SW 1271 (cell line): Measurements from ENCODE around the gene AKNA.

ENCODE experiments used
- DNase-seq, 2 experiments: peaks; one replicate each; lab custom pipeline; 2025; lab: John Stamatoyannopoulos, UW

AKNA gene

GRCh38 chr9:114285166-114285867 is 102.5 kb downstream of the AKNA start:
- no peak for DNase-seq

GRCh38 chr9:114284316-114285060 is 103.3 kb downstream of the AKNA start:
- no peak for DNase-seq
